ENCODE results near the gene DHX15.
A peak's percentile ranks its signal among the peaks of the same experiment; 100 is the strongest.

The DHX15 gene

GRCh38 chr4:24519649-24520048, 64.7 kb downstream of the DHX15 start:
- TF ChIP-seq, protein P1, sequence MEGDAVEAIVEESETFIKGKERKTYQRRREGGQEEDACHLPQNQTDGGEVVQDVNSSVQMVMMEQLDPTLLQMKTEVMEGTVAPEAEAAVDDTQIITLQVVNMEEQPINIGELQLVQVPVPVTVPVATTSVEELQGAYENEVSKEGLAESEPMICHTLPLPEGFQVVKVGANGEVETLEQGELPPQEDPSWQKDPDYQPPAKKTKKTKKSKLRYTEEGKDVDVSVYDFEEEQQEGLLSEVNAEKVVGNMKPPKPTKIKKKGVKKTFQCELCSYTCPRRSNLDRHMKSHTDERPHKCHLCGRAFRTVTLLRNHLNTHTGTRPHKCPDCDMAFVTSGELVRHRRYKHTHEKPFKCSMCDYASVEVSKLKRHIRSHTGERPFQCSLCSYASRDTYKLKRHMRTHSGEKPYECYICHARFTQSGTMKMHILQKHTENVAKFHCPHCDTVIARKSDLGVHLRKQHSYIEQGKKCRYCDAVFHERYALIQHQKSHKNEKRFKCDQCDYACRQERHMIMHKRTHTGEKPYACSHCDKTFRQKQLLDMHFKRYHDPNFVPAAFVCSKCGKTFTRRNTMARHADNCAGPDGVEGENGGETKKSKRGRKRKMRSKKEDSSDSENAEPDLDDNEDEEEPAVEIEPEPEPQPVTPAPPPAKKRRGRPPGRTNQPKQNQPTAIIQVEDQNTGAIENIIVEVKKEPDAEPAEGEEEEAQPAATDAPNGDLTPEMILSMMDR (IDR thresholded peaks at IDR 0.05; ENCODE audit: extremely low read depth, missing control alignments), result no peak

GRCh38 chr4:24517676-24518075, 66.7 kb downstream of the DHX15 start:
- no peak for DNase-seq (ENCODE audit: low spot score)
- TF ChIP-seq, protein P1 (IDR thresholded peaks at IDR 0.05; ENCODE audit: extremely low read depth, missing control alignments), result no peak

More at GRCh38 chr4:24519649-24520048, 64.7 kb downstream of the DHX15 start:
- no peak for DNase-seq (ENCODE audit: low spot score)

DNA sequence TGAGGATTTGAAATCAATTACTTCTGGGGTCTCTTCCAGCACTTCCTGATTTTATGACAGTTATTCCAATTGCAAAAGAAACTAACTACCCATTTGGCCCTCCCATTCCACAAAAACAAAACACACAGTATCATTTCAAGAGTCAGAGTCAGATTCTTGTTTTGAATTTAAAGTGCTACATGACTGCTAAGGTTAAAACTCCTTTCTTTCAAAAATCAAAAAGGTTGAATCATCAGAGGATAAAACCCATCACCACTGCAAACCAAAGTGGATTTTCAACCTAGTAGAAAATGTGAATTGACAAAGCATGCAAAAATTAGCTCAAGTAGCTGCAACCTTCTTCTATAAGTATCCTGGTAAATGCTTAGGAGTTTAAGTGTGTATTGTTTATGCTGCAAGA, 67.4 kb downstream of the DHX15 start:
- TF ChIP-seq, protein P1 (IDR thresholded peaks at IDR 0.05; ENCODE audit: extremely low read depth, missing control alignments), result no peak
- DNase-seq (ENCODE audit: low spot score), result no peak

DNA sequence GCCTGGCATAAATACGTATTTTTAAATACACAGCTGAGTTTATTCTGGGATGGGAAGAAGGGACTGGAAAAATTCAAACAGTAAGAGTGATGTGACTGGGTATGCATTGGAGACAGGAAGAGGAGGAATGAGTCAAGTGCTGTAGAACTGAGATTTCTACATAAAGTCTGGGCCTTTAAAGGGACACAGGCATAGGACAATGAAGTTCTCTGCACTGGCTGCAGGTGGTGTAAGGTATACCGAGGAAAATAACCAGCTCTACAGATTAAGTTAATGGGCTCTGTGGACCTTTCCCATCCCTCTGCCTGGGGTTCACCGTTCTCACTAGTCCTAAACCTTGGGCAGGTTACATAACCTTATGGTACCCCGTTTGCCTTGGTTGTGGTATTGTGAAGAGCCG, 68.7 kb downstream of the DHX15 start:
- TF ChIP-seq, protein P1 (IDR thresholded peaks at IDR 0.05; ENCODE audit: extremely low read depth, missing control alignments), result no peak
- no peak for DNase-seq (ENCODE audit: low spot score)

GRCh38 chr4:24514808-24515207, 69.5 kb downstream of the DHX15 start:
- TF ChIP-seq, protein P1 (IDR thresholded peaks at IDR 0.05; ENCODE audit: extremely low read depth, missing control alignments), result no peak
- peak; percentile 10 for DNase-seq (ENCODE audit: low spot score)

DNA sequence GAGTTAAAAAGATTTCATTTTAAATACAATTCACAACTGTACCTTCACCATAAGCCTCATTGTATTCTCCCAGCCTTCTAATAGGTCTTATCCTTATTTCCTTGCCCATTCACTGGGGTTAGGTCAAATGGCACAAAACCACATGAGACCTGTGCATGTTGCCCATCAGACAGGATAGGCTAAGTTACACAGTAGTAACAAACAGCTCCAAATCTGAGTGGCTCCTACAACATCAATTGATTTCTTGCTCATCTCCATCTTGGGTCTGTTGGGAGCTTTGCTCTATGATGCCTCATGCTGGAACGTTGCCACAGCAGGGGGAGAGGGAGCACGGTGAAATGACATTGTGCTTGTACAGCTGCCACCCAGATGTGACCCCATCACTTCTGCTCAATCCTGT, 70.6 kb downstream of the DHX15 start:
- no peak for DNase-seq (ENCODE audit: low spot score)

GRCh38 chr4:24511371-24512063, 72.8 kb downstream of the DHX15 start:
- TF ChIP-seq, protein P1 (IDR thresholded peaks at IDR 0.05; ENCODE audit: extremely low read depth, missing control alignments), result no peak
- no peak for DNase-seq (ENCODE audit: low spot score)

More for the DNA sequence above, 70.6 kb downstream of the DHX15 start:
- TF ChIP-seq, protein P1 (IDR thresholded peaks at IDR 0.05; ENCODE audit: extremely low read depth, missing control alignments), result no peak

All from GM20000 (cell line).